DMS 273 (cell line): ENCODE measurements around the gene CAMTA1.

Source experiments
- DNase-seq: peaks from one replicate; lab custom pipeline; 2025; ENCODE audit not compliant: unreplicated experiment; lab: John Stamatoyannopoulos, UW

The CAMTA1 gene

GRCh38 chr1:7018826-7019225, 233.6 kb downstream of the CAMTA1 start:
- DNase-seq, result no peak

GRCh38 chr1:7019510-7019909, 234.3 kb downstream of the CAMTA1 start:
- DNase-seq, result no peak

GRCh38 chr1:7022058-7022457, 236.8 kb downstream of the CAMTA1 start:
- no peak for DNase-seq

- DNase-seq, result no peak
Measured at GRCh38 chr1:7025013-7025412, 239.8 kb downstream of the CAMTA1 start.

GRCh38 chr1:7026169-7026568, 240.9 kb downstream of the CAMTA1 start:
- no peak for DNase-seq

GRCh38 chr1:7032992-7033391, 247.7 kb downstream of the CAMTA1 start:
- DNase-seq, result no peak

GRCh38 chr1:7036386-7036785, 251.1 kb downstream of the CAMTA1 start:
- no peak for DNase-seq

- no peak for DNase-seq
Measured at GRCh38 chr1:7039590-7040220, 254.5 kb downstream of the CAMTA1 start.

- DNase-seq, result no peak
Measured at GRCh38 chr1:7040969-7041695, 255.9 kb downstream of the CAMTA1 start.

GRCh38 chr1:7042322-7043190, 257.3 kb downstream of the CAMTA1 start:
- peak; percentile 61 for DNase-seq

- no peak for DNase-seq
Measured at GRCh38 chr1:7043191-7043549, 257.9 kb downstream of the CAMTA1 start.

GRCh38 chr1:7043719-7044535, 258.7 kb downstream of the CAMTA1 start:
- no peak for DNase-seq

- DNase-seq, result no peak
Measured at GRCh38 chr1:7045897-7046296, 260.6 kb downstream of the CAMTA1 start.

- DNase-seq, result peak; percentile 69
Measured at GRCh38 chr1:7046314-7046713, 261.1 kb downstream of the CAMTA1 start.

- DNase-seq, result no peak
Measured at GRCh38 chr1:7046891-7047290, 261.6 kb downstream of the CAMTA1 start.

GRCh38 chr1:7047866-7048265, 262.6 kb downstream of the CAMTA1 start:
- DNase-seq, result no peak

GRCh38 chr1:7048395-7048794, 263.1 kb downstream of the CAMTA1 start:
- DNase-seq, result peak; percentile 50

GRCh38 chr1:7049913-7050625, 264.8 kb downstream of the CAMTA1 start:
- no peak for DNase-seq

GRCh38 chr1:7050751-7051665, 265.8 kb downstream of the CAMTA1 start:
- no peak for DNase-seq
